ENCODE measurements around the gene CCDC6.

DNA sequence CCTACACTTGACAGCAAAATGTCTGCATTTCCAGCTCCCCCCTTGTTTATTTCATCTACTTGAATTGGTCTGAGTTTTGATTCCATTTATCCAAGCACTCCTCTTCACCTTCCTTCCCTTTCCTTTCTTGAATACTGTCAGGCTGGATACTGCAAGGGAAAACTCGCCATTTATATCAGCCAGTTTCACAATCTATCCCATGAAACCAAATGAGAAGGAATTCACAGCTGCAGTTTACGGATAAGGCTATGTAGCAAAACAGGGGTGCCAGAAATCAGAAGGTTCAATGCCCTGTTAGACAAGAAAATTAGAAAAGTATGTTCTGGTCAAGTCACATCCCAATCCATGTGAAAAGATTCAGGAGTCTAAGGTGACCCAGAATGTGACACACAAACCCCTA lies 28.1 kb downstream of the CCDC6 start:
- TF ChIP-seq, protein P1, sequence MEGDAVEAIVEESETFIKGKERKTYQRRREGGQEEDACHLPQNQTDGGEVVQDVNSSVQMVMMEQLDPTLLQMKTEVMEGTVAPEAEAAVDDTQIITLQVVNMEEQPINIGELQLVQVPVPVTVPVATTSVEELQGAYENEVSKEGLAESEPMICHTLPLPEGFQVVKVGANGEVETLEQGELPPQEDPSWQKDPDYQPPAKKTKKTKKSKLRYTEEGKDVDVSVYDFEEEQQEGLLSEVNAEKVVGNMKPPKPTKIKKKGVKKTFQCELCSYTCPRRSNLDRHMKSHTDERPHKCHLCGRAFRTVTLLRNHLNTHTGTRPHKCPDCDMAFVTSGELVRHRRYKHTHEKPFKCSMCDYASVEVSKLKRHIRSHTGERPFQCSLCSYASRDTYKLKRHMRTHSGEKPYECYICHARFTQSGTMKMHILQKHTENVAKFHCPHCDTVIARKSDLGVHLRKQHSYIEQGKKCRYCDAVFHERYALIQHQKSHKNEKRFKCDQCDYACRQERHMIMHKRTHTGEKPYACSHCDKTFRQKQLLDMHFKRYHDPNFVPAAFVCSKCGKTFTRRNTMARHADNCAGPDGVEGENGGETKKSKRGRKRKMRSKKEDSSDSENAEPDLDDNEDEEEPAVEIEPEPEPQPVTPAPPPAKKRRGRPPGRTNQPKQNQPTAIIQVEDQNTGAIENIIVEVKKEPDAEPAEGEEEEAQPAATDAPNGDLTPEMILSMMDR (IDR thresholded peaks at IDR 0.05) = no peak
- no peak for TF ChIP-seq POLR2A (IDR thresholded peaks at IDR 0.05)
